ENCODE results near the gene CDC73.

DNA sequence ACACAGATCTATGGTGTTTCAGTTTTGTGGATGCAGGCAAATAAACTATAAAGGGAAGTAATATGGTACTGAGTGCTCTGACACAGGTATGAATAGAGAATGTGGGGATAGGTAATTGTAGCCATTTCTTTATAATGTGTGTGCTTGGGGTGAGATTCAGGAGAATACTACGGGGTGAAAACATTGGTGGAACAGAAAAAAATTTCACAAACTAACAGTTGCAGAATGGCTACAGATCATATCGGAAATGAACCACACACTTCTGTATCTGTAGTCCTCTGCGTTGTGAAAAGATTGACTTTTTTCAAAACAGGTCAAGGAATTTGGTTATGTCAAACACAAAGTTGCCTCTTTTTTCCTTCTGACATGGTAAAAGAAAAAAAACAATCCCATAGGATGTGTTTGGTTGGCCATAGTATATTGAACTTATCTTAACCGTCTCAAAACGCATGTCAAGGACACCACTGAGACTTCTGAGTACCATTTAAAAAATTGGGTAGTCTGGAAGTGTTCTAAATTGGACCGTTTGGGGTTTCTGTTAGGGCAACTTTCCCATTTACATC lies 1.1 kb upstream of the CDC73 start:
- no peak for TF ChIP-seq KAT8 (CRISPR knock-in tag; IDR thresholded peaks at IDR 0.05)
- no peak for TF ChIP-seq RBAK (CRISPR knock-in tag; IDR thresholded peaks at IDR 0.05)
- TF ChIP-seq MAFK (conservative IDR thresholded peaks at IDR 0.05 in 1 of 2, IDR thresholded peaks at IDR 0.05 in 1 of 2; ENCODE audit: low read length in 2 of 2), result no peak
- TF ChIP-seq SNAPC2 (CRISPR knock-in tag; IDR thresholded peaks at IDR 0.05), result no peak
- TF ChIP-seq, protein P1, sequence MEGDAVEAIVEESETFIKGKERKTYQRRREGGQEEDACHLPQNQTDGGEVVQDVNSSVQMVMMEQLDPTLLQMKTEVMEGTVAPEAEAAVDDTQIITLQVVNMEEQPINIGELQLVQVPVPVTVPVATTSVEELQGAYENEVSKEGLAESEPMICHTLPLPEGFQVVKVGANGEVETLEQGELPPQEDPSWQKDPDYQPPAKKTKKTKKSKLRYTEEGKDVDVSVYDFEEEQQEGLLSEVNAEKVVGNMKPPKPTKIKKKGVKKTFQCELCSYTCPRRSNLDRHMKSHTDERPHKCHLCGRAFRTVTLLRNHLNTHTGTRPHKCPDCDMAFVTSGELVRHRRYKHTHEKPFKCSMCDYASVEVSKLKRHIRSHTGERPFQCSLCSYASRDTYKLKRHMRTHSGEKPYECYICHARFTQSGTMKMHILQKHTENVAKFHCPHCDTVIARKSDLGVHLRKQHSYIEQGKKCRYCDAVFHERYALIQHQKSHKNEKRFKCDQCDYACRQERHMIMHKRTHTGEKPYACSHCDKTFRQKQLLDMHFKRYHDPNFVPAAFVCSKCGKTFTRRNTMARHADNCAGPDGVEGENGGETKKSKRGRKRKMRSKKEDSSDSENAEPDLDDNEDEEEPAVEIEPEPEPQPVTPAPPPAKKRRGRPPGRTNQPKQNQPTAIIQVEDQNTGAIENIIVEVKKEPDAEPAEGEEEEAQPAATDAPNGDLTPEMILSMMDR (CRISPR knock-in tag; IDR thresholded peaks at IDR 0.05), result no peak
- no peak for TF ChIP-seq FOXJ3 (CRISPR knock-in tag; IDR thresholded peaks at IDR 0.05; ENCODE audit: borderline replicate concordance)
- TF ChIP-seq, protein P2, sequence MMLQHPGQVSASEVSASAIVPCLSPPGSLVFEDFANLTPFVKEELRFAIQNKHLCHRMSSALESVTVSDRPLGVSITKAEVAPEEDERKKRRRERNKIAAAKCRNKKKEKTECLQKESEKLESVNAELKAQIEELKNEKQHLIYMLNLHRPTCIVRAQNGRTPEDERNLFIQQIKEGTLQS (CRISPR knock-in tag; IDR thresholded peaks at IDR 0.05), result no peak
- no peak for TF ChIP-seq NFYB (CRISPR knock-in tag; IDR thresholded peaks at IDR 0.05)
- TF ChIP-seq KLF11 (CRISPR knock-in tag; IDR thresholded peaks at IDR 0.05), result no peak
- TF ChIP-seq, protein P3, sequence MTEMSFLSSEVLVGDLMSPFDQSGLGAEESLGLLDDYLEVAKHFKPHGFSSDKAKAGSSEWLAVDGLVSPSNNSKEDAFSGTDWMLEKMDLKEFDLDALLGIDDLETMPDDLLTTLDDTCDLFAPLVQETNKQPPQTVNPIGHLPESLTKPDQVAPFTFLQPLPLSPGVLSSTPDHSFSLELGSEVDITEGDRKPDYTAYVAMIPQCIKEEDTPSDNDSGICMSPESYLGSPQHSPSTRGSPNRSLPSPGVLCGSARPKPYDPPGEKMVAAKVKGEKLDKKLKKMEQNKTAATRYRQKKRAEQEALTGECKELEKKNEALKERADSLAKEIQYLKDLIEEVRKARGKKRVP (CRISPR knock-in tag; IDR thresholded peaks at IDR 0.05), result no peak

Measured in HepG2 (cell line).